HepG2 (cell line): Measurements from ENCODE around the gene KRTCAP2. TPM values are rescaled to one million over a fixed set of nuclear protein-coding genes. Genes with fewer than 3 reads are reported as not detected.

Experiments used
- ARNTL ChIP-seq: sonication (generic); formaldehyde crosslinking; IDR thresholded peaks from 2 replicates; pipeline ENCODE4 v1.4.0; 2020; ENCODE audit warnings: mild to moderate bottlenecking, missing genetic modification reagents
- CENPT ChIP-seq: sonication (generic); formaldehyde crosslinking; IDR thresholded peaks from 2 replicates; pipeline ENCODE4 v1.8.0; 2022; ENCODE audit warnings: low read depth, mild to moderate bottlenecking, moderate library complexity, missing genetic modification reagents
- CHD2 ChIP-seq: IDR thresholded peaks from 2 replicates; pipeline ENCODE4 v1.6.1; 2011; ENCODE audit warnings: low read depth, low read length, improper control_type of control experiment
- FLYWCH1 ChIP-seq: sonication (generic); formaldehyde crosslinking; IDR thresholded peaks from 2 replicates; pipeline ENCODE4 v1.8.1; 2023; ENCODE audit warnings: mild to moderate bottlenecking, missing genetic modification reagents
- HNRNPH1 ChIP-seq: fragments of 200-400 bp; formaldehyde crosslinking; optimal IDR thresholded peaks from 2 replicates; pipeline ENCODE3; 2017; ENCODE audit warnings: mild to moderate bottlenecking, low read depth, low read length
- MYPOP ChIP-seq: sonication (generic); formaldehyde crosslinking; IDR thresholded peaks from 2 replicates; pipeline ENCODE4 v1.8.1; 2023; ENCODE audit warnings: mild to moderate bottlenecking, moderate library complexity, missing genetic modification reagents
- NFKB2 ChIP-seq: sonication (generic); formaldehyde crosslinking; IDR thresholded peaks from 2 replicates; pipeline ENCODE4 v1.4.0; 2020; ENCODE audit warnings: missing genetic modification reagents, borderline replicate concordance
- RBM39 ChIP-seq: fragments of 200-400 bp; formaldehyde crosslinking; IDR thresholded peaks from one replicate; pipeline ENCODE4 v1.6.1; 2018; ENCODE audit warnings: antibody characterized with exemption, mild to moderate bottlenecking, low read depth, low read length; ENCODE audit not compliant: poor library complexity, severe bottlenecking
- TCF7L2 ChIP-seq: IDR thresholded peaks from 2 replicates; pipeline ENCODE4 v1.6.1; 2011; ENCODE audit warnings: mild to moderate bottlenecking, low read depth, low read length, moderate library complexity
- ZBTB3 ChIP-seq: sonication (generic); formaldehyde crosslinking; IDR thresholded peaks from 2 replicates; pipeline ENCODE4 v1.4.0; 2020; ENCODE audit warnings: low read depth, mild to moderate bottlenecking, moderate library complexity, missing genetic modification reagents, borderline replicate concordance
- ZFP36 ChIP-seq: fragments of 150-350 bp; IDR thresholded peaks from 2 replicates; pipeline ENCODE4 v1.6.1; 2018; ENCODE audit warnings: borderline replicate concordance, low read length, low read depth; ENCODE audit not compliant: partially characterized antibody
- ZFP36L1 ChIP-seq: sonication (generic); formaldehyde crosslinking; IDR thresholded peaks from 2 replicates; pipeline ENCODE4 v1.8.0; 2022; ENCODE audit warnings: mild to moderate bottlenecking, missing genetic modification reagents, moderate library complexity
- ZNF282 ChIP-seq: fragments of 450-650 bp; IDR thresholded peaks from 2 replicates; pipeline ENCODE4 v1.6.1; 2018; ENCODE audit not compliant: partially characterized antibody
- ZNF430 ChIP-seq: sonication (generic); formaldehyde crosslinking; IDR thresholded peaks from 2 replicates; pipeline ENCODE4 v1.9.0; 2021; ENCODE audit warnings: mild to moderate bottlenecking, missing genetic modification reagents
- ZNF451 ChIP-seq: sonication (generic); formaldehyde crosslinking; IDR thresholded peaks from 2 replicates; pipeline ENCODE4 v1.5.0; 2020; ENCODE audit warnings: mild to moderate bottlenecking, missing genetic modification reagents
- ZNF550 ChIP-seq: sonication (generic); formaldehyde crosslinking; IDR thresholded peaks from 2 replicates; pipeline ENCODE4 v1.4.0; 2020; ENCODE audit warnings: mild to moderate bottlenecking, missing genetic modification reagents, borderline replicate concordance
- ZNF678 ChIP-seq: sonication (generic); formaldehyde crosslinking; IDR thresholded peaks from 2 replicates; pipeline ENCODE4 v1.4.0; 2020; ENCODE audit warnings: mild to moderate bottlenecking, missing genetic modification reagents
- ZNF776 ChIP-seq: sonication (generic); formaldehyde crosslinking; IDR thresholded peaks from 2 replicates; pipeline ENCODE4 v1.4.0; 2020; ENCODE audit warnings: mild to moderate bottlenecking, missing genetic modification reagents
- ZNF784 ChIP-seq: sonication (generic); formaldehyde crosslinking; IDR thresholded peaks from 2 replicates; pipeline ENCODE4 v1.5.1; 2020; ENCODE audit warnings: missing genetic modification reagents, mild to moderate bottlenecking, borderline replicate concordance
- polyA plus RNA-seq, 8 experiments: library from polyadenylated mRNA; depleted of rRNA in 3 of 8; stranded (reverse) in 7 of 8; unstranded in 1 of 8; fragments of >200 nt; fragmentation: Illumina TruSeq in 4 of 8; extraction: Trizol in 4 of 8; gene quantifications; 2 replicates each; pipeline versions ENCODE4 v1.2.1 to v1.2.3, GENCODE V29; 2011 to 2016; ENCODE audit warnings: low read depth in 4 of 8, missing spikeins in 1 of 8, mixed read lengths in 1 of 8; ENCODE audit not compliant: insufficient read depth in 1 of 8
- total RNA-seq, 5 experiments: library from RNA; depleted of rRNA; stranded (reverse); fragments of >200 nt; fragmentation: Illumina TruSeq; extraction: Trizol; gene quantifications; 2 replicates each; pipeline ENCODE4 v1.2.3, GENCODE V29; 2016; ENCODE audit warnings: low read depth in 1 of 5
- TF ChIP-seq, protein P1 (sequence below): sonication (generic); formaldehyde crosslinking; IDR thresholded peaks from 2 replicates; pipeline ENCODE4 v1.4.0; 2020; ENCODE audit warnings: missing genetic modification reagents; ENCODE audit errors: not compliant biosample characterization
- TF ChIP-seq, protein P2 (sequence below): IDR thresholded peaks from 2 replicates; pipeline ENCODE4 v1.6.1; 2018; ENCODE audit warnings: missing genetic modification reagents

Gene KRTCAP2
- total and polyA plus RNA-seq, 2 of the 13 experiments (the other 11 are each of a cell fraction or from before 2014, with no cell fraction given), result 77.3 to 79.4 TPM

DNA sequence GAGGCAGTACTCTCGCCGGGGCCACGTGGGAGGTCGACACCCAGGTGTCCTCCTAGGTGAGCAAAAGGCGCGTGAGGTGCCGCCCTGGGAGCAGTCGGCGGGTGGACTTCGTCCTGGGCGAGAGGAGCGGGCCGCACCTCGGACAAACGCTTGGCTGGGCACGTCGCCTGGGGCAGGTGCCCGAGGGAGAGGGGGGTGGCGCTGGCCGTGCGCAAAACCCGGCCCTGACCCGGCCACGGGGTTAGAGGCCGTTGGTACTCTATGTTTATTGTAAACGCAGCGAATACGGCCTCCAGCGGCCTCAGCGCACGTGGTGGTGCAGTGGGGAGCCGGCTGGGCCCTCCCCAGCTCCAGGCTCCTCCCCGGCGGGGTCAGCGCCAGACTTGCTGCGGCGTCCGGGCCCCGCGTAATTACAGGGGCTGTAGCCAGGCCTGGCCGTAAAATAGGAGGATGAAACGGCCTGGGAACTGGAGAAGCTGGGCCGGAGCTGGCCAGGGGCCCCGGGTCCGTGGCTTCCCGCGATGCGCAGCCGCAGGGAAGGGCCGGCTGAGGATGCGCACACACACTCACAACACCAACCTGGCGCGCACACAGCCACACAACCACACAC is 47.1 kb downstream of the KRTCAP2 start (continued):
- TF ChIP-seq CHD2, result no peak
- peak; percentile 67; the same call in 1 of the 2 replicates for TF ChIP-seq CENPT (CRISPR knock-in tag)
- TF ChIP-seq ZNF282, result no peak
- TF ChIP-seq, protein P1, sequence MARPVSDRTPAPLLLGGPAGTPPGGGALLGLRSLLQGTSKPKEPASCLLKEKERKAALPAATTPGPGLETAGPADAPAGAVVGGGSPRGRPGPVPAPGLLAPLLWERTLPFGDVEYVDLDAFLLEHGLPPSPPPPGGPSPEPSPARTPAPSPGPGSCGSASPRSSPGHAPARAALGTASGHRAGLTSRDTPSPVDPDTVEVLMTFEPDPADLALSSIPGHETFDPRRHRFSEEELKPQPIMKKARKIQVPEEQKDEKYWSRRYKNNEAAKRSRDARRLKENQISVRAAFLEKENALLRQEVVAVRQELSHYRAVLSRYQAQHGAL (CRISPR knock-in tag), result no peak
- TF ChIP-seq NFKB2 (CRISPR knock-in tag), result peak; percentile 86; the same call in 1 of the 2 replicates
- TF ChIP-seq ZNF430 (CRISPR knock-in tag), result peak; percentile 85; the same call in 1 of the 2 replicates
- TF ChIP-seq ZNF776, result peak; percentile 87
- TF ChIP-seq MYPOP (CRISPR knock-in tag), result peak; percentile 98
- TF ChIP-seq ZFP36, result no peak
- peak; percentile 92; the same call in 1 of the 2 replicates for TF ChIP-seq ZBTB3 (CRISPR knock-in tag)
- TF ChIP-seq TCF7L2, result no peak
- TF ChIP-seq RBM39, result no peak
- no peak for TF ChIP-seq ZNF451 (CRISPR knock-in tag)
- TF ChIP-seq ZNF784, result peak; percentile 72
- no peak for TF ChIP-seq ZNF550 (CRISPR knock-in tag)
- TF ChIP-seq, protein P2, sequence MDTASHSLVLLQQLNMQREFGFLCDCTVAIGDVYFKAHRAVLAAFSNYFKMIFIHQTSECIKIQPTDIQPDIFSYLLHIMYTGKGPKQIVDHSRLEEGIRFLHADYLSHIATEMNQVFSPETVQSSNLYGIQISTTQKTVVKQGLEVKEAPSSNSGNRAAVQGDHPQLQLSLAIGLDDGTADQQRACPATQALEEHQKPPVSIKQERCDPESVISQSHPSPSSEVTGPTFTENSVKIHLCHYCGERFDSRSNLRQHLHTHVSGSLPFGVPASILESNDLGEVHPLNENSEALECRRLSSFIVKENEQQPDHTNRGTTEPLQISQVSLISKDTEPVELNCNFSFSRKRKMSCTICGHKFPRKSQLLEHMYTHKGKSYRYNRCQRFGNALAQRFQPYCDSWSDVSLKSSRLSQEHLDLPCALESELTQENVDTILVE, result peak; percentile 93
- TF ChIP-seq ARNTL (CRISPR knock-in tag), result peak; percentile 99
- TF ChIP-seq FLYWCH1 (CRISPR knock-in tag), result 0 out of 2 replicates have a peak, but pooled peaks have one; percentile 63
- peak; percentile 99 for TF ChIP-seq ZFP36L1 (CRISPR knock-in tag)
- no peak for TF ChIP-seq HNRNPH1
- TF ChIP-seq ZNF678, result peak; percentile 96; the same call in 1 of the 2 replicates
